NB4 (cell line): ENCODE measurements around the gene TREM2.

Source experiments
- CTCF ChIP-seq: IDR thresholded peaks from one replicate; pipeline ENCODE4 v1.5.1; 2012; ENCODE audit warnings: low read depth, low read length
- MAX ChIP-seq: IDR thresholded peaks from 2 replicates; pipeline ENCODE4 v1.6.1; 2011; ENCODE audit warnings: low read depth, low read length
- MYC ChIP-seq: IDR thresholded peaks from 2 replicates; pipeline ENCODE4 v1.6.1; 2011; ENCODE audit warnings: low read depth, low read length
- POLR2A ChIP-seq: IDR thresholded peaks from 2 replicates; pipeline ENCODE4 v1.6.1; 2011; ENCODE audit warnings: mild to moderate bottlenecking; ENCODE audit not compliant: insufficient read length; ENCODE audit errors: extremely low read depth

- TF ChIP-seq CTCF: no peak
- no peak for TF ChIP-seq POLR2A
- TF ChIP-seq MAX: no peak
- TF ChIP-seq MYC: no peak
Measured at GRCh38 chr6:41199552-41200246, 36.8 kb upstream of the TREM2 start.
